Small intestine (tissue), 7 donors: ENCODE results near the gene PLEKHD1. TPM values are rescaled to one million over a fixed set of nuclear protein-coding genes. Genes with fewer than 3 reads are reported as not detected.

Experiments used
- DNase-seq, 2 donors: peaks; one replicate each; pipeline versions ENCODE4 v3.0.0 to v3.0.0-alpha.2; 2013
- FAIRE-seq: peaks from 2 replicates; lab custom pipeline; 2012; peaks lifted over from hg19 to GRCh38; lab: Jason Lieb, UNC
- H3K27ac ChIP-seq, 3 donors: one replicate each; pipeline ENCODE4 v1.5.1; 2013; ENCODE audit warnings: low read length in 2 of 3, mild to moderate bottlenecking in 2 of 3, control low read depth in 1 of 3, inconsistent platforms in 1 of 3, low read depth in 1 of 3, moderate library complexity in 1 of 3
- H3K27me3 ChIP-seq, 3 donors: one replicate each; pipeline ENCODE4 v1.6.1; 2013; ENCODE audit warnings: low read length in 3 of 3, inconsistent platforms in 1 of 3; ENCODE audit not compliant: control insufficient read depth in 3 of 3, insufficient read depth in 3 of 3
- H3K36me3 ChIP-seq, 3 donors: one replicate each; pipeline ENCODE4 v1.6.1; 2013; ENCODE audit warnings: low read length in 3 of 3, inconsistent platforms in 1 of 3, low read depth in 1 of 3, mild to moderate bottlenecking in 1 of 3, moderate library complexity in 1 of 3; ENCODE audit not compliant: control insufficient read depth in 3 of 3, insufficient read depth in 2 of 3
- H3K4me1 ChIP-seq, 3 donors: one replicate each; pipeline ENCODE4 v1.6.1; 2013; ENCODE audit warnings: low read length in 2 of 3, inconsistent platforms in 1 of 3, low read depth in 1 of 3, mild to moderate bottlenecking in 1 of 3, moderate library complexity in 1 of 3; ENCODE audit not compliant: control insufficient read depth in 3 of 3, insufficient read depth in 2 of 3
- H3K4me3 ChIP-seq, 3 donors: one replicate each; pipeline ENCODE4 v1.5.1; 2013; ENCODE audit warnings: low read length in 3 of 3, control low read depth in 1 of 3, inconsistent platforms in 1 of 3, low read depth in 1 of 3, mild to moderate bottlenecking in 1 of 3, moderate library complexity in 1 of 3
- H3K9me3 ChIP-seq, 2 donors: one replicate each; pipeline ENCODE4 v1.6.1; 2013; ENCODE audit warnings: low read depth in 1 of 2, low read length in 1 of 2; ENCODE audit not compliant: control insufficient read depth in 2 of 2, insufficient read depth in 1 of 2
- WGBS, 3 donors: extraction: QIAGEN DNeasy Blood & Tissue Kit; methylation state at CpG; one replicate each; pipeline ENCODE4 v1.1.7; 2013; 5-methylcytosine and 5-hydroxymethylcytosine counted together
- polyA plus RNA-seq, 4 donors: library from polyadenylated mRNA; stranded (reverse) in 3 of 4; unstranded in 1 of 4; fragments of 200-250 nt in 3 of 4; fragments of 120-200 nt in 1 of 4; gene quantifications; one replicate each; pipeline versions ENCODE4 v1.2.1 to v1.2.3, GENCODE V29; 2013
- donor health status: healthy with polysubstance abuse.
- donor health status: control.
- donor health status: control.
- donor health status: Bipolar disorder and iron deficiency.
- donor health status: healthy.

Gene PLEKHD1
- polyA plus RNA-seq, 4 donors, result under 0.01 to 0.04 (median 0.03) TPM; not detected in 1

DNA sequence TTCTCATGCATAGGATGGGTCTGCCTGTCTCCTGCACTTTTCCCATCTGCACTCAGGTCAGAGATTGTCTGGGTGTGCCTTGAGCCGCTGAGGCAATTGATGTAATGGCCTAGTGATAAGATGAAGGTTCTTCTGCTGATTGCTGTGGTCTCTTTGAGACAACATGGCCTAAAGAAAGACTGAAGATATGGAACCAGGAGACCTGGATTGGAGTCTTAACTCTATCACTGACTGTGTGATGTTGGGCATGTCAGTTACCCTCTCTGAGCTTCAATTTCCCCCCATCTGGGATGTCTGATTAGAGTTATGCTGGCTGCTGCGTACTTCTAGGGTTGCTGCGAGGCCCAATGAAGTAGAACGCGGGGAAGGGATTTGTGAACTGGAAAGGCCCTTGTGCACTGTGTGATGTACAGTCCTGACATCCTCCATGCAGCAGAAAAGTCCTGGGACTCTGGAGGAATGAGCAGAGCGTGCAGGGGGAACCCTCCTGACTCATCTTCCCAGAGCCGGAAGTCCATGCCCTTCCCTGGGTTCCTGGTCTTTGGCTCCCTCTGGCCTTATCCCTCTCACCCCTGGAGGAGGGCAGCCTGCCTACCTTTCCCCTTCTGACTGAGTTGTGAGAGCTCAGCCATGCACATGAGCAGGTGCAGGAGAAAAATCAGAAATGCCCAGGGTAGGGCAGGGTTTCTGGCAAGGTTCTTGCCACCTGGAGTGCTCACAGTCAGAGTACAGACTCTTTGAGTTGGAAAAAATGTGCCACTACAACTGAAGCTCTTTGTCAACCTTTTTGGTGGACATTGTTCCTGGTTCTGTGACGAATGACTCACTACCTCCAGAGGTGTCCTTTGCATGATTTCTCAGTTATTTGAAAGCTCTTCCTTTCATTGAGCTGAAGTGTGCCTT lies 21.1 kb downstream of the PLEKHD1 start:
- FAIRE-seq (no peak), DNase-seq (no peak)
- 65 to 77% (median 68%) methylated on average over 8 of the region's 8 CpGs for whole genome bisulfite sequencing, 3 donors
- Histone ChIP-seq H3K4me1 (no peaks in the 10 kb centered on the region), H3K9me3 (no peaks in the 10 kb centered on the region), H3K4me3 (no peak overlapping the region), H3K27ac (no peak overlapping the region), H3K36me3 (no peaks in the 10 kb centered on the region), H3K27me3 (peaks cover 0 to 2% (median 0%) of the 10 kb centered on the region in 3 donors)

DNA sequence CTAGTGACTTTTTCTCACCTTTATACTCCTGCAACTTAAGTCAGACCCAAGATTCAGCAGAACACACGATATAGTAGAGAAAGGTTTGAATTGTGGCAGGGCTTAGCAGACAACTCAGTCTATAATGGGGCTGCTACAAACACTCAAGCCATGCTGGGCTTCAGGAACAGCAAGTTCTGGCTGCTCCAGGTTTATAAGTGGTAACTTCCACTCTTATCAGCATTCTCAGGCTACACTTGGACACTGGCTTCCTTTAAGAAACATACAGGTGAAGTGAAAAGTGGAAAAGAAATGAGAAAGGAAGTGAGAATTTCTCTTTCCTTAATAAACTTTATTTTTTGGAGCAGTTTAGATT lies 21.7 kb downstream of the PLEKHD1 start:
- DNase-seq, result no peak
- Histone ChIP-seq H3K27ac (no peak overlapping the region), H3K4me1 (no peaks in the 10 kb centered on the region), H3K4me3 (no peak overlapping the region), H3K27me3 (peaks cover 0 to 2% (median 0%) of the 10 kb centered on the region in 3 donors), H3K9me3 (no peaks in the 10 kb centered on the region), H3K36me3 (no peaks in the 10 kb centered on the region)
- WGBS, 3 donors, result 34 to 56% (median 50%) methylated on average over 1 of the region's 1 CpG
- FAIRE-seq, result no peak

DNA sequence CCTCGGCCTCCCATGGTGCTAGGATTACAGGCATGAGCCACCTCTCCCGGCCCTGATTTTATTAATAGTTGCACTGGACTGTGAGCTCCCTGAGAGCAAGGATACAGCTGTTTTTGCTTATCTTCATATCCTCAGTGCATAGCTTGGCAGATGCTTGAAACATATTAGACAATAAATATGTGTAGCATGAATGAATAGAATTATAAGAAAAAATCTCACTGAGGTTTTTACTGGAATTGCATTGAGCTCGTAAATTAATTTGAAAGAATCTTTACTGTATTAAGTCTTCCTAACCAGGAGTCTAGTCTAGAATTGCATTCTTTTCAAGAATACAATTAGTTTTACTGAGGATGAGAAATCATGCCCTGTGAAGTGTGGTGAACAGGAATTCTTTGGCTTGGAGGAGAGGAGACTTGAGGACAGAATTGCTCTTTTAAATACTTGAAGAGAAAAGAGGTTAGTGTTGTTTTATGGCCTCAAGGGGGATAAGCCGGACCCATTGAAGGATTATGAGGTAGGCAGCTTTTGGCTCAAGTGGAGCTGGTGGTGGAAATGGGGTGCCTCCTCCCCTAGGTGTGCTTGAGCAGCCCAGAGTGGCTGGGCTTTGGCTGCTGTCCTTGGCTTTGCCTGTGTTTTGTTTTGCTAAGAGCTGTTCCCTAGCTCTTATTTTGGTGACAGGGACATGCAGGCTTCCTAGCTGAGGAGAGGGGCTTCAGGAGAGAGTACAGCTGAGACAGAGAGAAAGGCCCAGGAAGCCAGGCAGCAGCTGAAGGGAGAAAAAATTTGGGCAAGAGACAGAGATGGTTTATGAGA lies 34.0 kb downstream of the PLEKHD1 start:
- Histone ChIP-seq H3K4me3 (no peak overlapping the region), H3K4me1 (no peaks in the 10 kb centered on the region), H3K36me3 (no peaks in the 10 kb centered on the region), H3K9me3 (no peaks in the 10 kb centered on the region), H3K27me3 (peaks cover 0 to 4% (median 0%) of the 10 kb centered on the region in 3 donors), H3K27ac (no peak overlapping the region)
- no peak for FAIRE-seq
- 64 to 75% (median 71%) methylated on average over 4 of the region's 4 CpGs for WGBS, 3 donors
- DNase-seq, result no peak

- no peaks in the 10 kb centered on the region for H3K9me3 ChIP-seq
- FAIRE-seq (no peak), DNase-seq (peak in 1 of 2 donors; percentile 5)
- H3K27me3 ChIP-seq, result peaks cover 0 to 4% (median 0%) of the 10 kb centered on the region in 3 donors
- H3K4me1 ChIP-seq, result no peaks in the 10 kb centered on the region
- WGBS, 3 donors, result 63 to 78% (median 68%) methylated on average over 22 of the region's 22 CpGs
- H3K36me3 ChIP-seq, result no peaks in the 10 kb centered on the region
- no peak overlapping the region for H3K27ac ChIP-seq
- no peak overlapping the region for H3K4me3 ChIP-seq
These were observed 34.9 kb downstream of the PLEKHD1 start for GRCh38 chr14:69519204-69520100.

DNA sequence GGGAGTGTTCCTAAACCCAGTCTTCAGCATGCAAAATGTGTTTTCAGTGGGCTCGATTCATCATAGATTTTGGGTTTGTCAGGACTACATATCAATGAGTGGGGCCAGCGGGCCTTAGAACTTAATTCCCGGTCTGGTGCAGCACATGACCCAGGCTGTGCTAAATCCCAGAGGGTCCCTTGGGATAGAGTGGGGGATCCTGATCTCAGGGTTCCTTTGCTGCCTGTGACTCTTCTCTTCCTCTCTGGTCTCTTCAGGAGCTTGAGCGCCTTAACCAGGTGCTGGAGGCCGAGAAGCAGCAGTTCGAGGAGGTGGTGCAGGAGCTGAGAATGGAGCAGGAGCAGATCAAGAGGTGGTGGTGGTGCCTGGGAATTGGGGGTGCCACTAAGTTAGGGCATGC lies 37.5 kb downstream of the PLEKHD1 start:
- 91 to 98% (median 93%) methylated on average over 6 of the region's 6 CpGs for WGBS, 3 donors
- Histone ChIP-seq H3K36me3 (no peaks in the 10 kb centered on the region), H3K9me3 (no peaks in the 10 kb centered on the region), H3K4me1 (no peaks in the 10 kb centered on the region), H3K27me3 (peaks cover 0 to 4% (median 0%) of the 10 kb centered on the region in 3 donors), H3K4me3 (no peak overlapping the region), H3K27ac (no peak overlapping the region)
- DNase-seq (no peak), FAIRE-seq (no peak)

DNA sequence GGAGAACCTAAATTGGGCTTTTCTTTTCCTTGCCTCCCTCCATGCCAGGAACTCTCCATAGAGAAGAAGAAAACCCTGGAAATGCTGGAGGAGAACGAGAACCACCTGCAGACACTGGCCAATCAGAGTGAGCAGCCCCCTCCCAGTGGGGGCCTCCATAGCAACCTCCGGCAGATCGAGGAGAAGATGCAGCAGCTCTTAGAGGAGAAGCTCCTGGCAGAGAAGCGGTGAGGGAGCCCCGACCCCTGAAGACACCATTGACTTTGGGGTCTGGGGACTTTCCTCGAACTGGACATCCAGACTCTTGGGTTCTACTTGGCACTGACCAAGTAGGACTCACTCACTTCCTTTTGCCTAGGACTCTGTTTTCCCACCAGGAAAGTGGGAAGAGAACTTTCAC lies 41.4 kb downstream of the PLEKHD1 start:
- 77 to 89% (median 83%) methylated on average over 6 of the region's 6 CpGs for WGBS, 3 donors
- DNase-seq (no peak), FAIRE-seq (no peak)
- no peak overlapping the region for H3K27ac ChIP-seq
- H3K27me3 ChIP-seq, result peaks cover 0 to 4% (median 0%) of the 10 kb centered on the region in 3 donors
- no peaks in the 10 kb centered on the region for H3K4me1 ChIP-seq
- no peak overlapping the region for H3K4me3 ChIP-seq
- H3K36me3 ChIP-seq, result no peaks in the 10 kb centered on the region
- H3K9me3 ChIP-seq, result no peaks in the 10 kb centered on the region

DNA sequence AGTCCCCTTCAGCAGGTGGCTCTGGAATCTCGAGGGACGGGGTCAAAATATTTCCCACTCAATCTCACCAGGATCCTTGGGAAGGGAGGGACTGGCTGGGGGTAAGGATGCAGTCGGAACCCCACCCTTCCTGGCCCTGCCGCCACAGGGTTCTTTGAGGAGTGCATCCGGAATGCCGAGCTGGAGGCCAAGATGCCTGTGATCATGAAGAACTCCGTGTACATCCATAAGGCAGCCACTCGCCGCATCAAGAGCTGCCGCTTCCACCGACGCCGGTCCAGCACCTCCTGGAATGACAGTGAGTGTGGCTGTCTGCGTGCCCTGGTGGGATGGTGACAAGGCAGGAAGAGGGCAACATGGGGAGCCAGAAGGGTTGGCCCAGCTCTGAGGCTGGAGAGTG lies 43.1 kb downstream of the PLEKHD1 start:
- H3K4me1 ChIP-seq, result no peaks in the 10 kb centered on the region
- no peaks in the 10 kb centered on the region for H3K27me3 ChIP-seq
- H3K4me3 ChIP-seq, result no peak overlapping the region
- H3K36me3 ChIP-seq, result no peaks in the 10 kb centered on the region
- DNase-seq, result no peak
- WGBS, 3 donors, result 87 to 92% (median 88%) methylated on average over 14 of the region's 14 CpGs
- FAIRE-seq, result no peak
- H3K9me3 ChIP-seq, result no peaks in the 10 kb centered on the region
- H3K27ac ChIP-seq, result no peak overlapping the region

GRCh38 chr14:69528143-69528542 lies 43.6 kb downstream of the PLEKHD1 start:
- Histone ChIP-seq H3K27ac (no peak overlapping the region), H3K9me3 (no peaks in the 10 kb centered on the region), H3K27me3 (no peaks in the 10 kb centered on the region), H3K4me1 (no peaks in the 10 kb centered on the region), H3K36me3 (no peaks in the 10 kb centered on the region), H3K4me3 (no peak overlapping the region)
- no peak for FAIRE-seq
- 84 to 87% (median 86%) methylated on average over 7 to 9 of the region's 9 CpGs for WGBS, 3 donors
- no peak for DNase-seq
